GM04503 (cell line): ENCODE results near the gene BLOC1S4.

Source experiments
- DNase-seq: peaks from one replicate; pipeline ENCODE4 v3.0.0-alpha.2; 2012; ENCODE audit warnings: low read depth

Gene BLOC1S4

DNA sequence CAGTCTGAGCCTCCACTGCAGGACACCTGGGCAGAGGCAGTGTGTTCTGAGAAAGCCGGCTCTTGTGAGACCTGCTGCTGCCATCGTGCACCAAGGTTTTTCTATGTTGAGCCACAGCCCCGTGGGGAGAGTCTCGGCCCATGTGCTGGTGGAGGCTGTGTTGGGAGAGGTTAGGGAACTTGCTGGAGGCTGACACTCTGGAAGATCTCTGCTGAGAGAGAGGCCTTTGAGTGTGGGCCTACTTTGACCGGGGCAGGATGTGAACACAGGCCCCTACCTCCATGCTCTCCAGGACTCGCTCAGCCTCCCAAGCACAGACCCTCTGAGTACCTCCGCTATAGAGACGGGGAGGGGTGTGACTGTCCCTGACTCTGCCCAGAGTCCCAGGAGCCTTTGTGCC is 23.6 kb upstream of the BLOC1S4 start:
- no peak for DNase-seq

DNA sequence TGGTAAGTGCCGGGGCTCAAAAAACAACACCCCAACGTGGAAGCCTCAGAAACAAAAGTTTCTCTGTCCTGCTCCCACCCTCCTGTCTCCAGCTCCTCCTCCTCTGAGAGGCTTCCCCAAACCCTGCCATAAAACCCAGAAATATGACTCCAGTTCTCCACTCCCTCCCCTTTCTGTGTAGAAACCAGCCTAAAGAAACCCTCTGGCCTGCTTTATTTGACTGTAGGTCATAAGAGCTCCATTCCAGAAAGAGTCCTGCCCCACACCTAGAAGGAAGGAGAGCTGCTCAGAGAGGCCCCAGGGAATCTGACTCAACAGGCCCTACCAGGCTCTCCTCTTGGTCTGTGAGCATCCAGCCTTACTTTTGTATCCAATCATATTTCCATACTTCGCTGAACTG is 23.2 kb upstream of the BLOC1S4 start:
- DNase-seq, result no peak

DNA sequence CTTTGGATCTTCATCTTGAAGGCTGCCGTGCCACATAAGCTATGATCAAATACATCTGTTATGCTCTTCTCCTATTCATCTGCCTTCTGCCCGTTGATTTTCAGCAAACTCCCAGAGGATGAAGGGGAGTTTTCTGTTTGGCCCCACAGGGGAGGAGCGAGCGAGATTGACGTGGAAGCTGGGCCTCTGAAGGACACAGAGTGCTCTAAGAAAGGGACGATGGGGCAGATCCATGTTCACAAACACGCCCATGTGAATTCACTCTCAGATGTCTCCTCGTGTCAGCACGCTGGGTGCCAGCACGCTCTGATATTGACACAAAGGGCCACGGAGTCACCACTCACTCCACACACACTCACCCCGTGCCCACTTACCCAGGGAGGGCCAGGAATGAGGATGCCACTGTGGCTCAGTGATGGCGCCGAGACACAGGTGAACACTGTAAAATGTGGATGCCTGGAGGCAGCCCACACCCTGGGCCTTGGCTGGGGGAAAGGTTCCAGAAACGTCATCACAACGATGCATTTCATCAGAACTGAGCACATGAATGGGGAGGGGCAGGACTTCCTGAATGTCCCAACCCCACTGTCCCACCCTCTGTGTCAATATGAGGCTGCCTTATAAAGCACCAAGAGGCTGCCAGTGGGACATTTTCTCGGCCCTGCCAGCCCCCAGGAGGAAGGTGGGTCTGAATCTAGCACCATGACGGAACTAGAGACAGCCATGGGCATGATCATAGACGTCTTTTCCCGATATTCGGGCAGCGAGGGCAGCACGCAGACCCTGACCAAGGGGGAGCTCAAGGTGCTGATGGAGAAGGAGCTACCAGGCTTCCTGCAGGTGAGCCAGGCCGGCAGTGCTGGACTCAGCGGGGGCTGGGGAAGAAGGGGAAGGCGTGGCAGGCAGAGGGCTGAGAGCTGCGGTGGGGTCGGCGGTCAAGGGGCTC is 22.5 kb upstream of the BLOC1S4 start, which contains the start of gene S100P:
TSS of gene S100P (plus strand) at position 648 of the 946 bp plus-strand sequence. CDS start at position 703, 55 bp downstream.
- no peak for DNase-seq

DNA sequence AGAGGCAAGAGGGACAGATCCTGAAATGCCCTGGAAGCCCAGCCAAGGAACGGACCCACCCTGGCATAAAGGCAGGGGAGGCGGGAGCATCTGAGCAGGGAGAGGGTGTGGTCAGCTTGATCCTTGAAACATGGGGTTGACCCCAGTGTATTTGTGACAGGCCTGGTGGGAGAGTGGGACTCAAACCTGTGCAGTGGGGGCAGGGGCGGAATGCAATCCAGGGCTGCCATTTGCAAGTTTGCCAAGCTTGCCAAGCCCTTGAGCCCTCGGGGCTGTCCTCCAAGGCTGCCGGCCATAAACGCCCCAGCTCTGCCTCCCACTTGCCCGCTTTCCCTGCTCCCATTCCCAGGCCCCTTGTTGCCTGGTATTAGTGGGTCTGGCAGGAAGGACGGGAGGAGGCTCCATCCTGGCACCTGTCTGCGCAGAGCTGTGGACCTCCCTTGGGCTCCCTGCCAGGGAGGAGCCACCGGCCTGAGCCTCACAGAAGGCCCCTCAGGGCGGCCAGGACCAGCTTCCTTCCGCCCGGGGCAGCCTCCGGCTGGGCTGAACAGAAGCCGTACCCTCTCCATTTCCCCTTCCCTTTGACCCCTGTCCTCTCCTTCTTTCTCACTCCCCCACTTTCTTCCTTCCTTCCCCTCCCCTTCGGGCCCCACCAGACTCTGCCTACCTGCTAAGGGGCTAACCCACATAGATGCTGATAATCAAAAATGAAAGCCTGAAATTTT is 21.6 kb upstream of the BLOC1S4 start:
- DNase-seq, result no peak

DNA sequence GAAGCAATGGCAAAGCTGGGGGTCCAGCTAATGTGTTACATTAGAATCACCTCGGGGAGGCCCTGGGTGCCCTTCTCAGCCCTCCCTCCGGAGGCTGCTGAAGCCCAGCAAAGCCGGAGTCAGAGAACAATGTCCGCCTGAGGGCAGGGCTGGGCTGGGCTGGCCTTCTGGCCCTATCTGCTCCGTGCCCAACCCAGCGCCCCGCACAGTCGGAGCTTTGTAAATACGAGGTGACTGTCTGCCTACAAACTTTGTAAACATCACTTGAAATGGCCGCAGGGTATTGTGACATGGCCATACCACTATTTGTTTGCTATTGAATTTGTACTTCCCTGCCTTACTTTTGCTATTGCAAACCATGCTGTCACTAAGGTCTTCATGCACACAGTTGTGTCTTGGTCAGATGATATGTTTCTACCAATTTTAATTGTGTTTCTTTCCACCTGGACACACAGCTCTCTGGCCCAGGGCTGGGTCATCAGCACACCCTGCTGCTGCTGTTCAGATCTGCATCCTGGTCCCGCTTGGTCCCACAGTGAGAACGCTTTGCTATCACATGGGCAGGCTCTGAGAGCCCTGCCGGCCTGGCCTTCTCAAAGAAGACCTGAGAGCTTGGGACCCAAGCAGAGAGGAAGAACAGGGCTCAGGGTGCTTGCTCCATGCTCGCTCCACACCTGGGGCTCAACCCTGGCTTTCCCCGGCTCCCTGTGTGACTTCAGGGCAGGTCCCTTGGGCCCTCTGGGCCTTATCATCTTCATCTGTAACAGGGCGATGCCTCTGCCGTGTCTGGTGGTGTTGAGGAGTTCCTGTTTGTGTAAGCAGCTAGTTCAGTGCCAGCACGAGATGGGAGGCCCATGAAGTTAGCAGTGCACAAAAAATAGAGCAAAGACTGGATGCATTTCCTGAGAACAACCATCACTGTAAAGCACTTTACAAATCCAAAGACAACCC is 20.0 kb upstream of the BLOC1S4 start:
- no peak for DNase-seq

DNA sequence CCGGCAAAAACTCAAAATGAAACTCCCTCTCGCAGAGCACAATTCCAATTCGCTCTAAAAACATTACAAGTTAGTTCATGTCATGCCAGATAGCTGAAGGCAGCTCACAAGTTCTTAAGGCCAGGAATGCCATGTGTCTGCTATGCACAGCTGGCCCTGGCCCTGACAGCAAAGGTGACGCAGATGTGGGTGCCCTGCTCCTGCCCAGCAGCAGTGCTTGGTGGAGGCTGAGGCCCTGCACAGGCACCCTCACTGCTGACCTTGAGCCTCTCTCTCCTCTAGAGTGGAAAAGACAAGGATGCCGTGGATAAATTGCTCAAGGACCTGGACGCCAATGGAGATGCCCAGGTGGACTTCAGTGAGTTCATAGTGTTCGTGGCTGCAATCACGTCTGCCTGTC is 19.4 kb upstream of the BLOC1S4 start:
- no peak for DNase-seq

GRCh38 chr4:6697131-6697530 is 18.8 kb upstream of the BLOC1S4 start:
- DNase-seq, result no peak

DNA sequence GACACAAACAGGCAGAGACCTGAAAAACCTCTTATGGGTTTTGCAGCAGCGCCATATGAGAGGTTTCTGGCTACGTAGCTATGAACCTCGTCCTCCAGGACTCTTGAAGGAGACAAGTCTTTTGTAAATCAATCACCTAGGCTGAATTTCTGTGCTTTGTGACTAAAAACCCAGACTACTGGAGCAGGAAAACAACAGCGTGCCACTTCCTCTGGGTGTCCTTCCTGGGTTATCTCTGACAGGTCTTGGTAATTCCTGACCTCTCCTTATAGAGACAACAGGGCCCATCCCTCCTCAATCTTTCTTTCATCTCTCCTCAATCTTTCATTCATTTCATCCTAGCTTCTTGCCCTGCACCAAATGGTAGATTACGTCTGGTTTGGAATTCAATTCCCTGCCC is 16.6 kb upstream of the BLOC1S4 start:
- no peak for DNase-seq

- DNase-seq, result no peak
These were observed 16.1 kb upstream of the BLOC1S4 start for GRCh38 chr4:6699903-6700302.

GRCh38 chr4:6701371-6701770 is 14.6 kb upstream of the BLOC1S4 start:
- no peak for DNase-seq

DNA sequence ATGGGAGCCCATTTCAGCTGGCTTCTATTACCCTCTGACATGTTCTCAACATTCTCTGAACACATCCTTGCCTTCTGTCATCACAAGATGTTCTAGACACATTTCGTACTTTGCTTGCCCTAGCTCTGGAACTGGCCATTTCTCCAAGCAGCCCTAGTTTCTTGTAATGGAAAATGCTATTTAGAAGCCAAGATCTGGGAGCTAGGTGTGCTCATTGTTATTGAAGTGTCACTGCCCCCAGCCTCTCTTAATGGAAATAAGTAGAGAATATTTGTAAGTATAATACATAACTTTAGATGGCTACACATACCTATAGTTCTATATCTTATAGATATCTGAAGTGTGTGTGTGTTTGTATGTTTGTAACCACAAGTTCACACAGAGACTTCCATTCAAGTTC is 13.2 kb upstream of the BLOC1S4 start:
- no peak for DNase-seq

DNA sequence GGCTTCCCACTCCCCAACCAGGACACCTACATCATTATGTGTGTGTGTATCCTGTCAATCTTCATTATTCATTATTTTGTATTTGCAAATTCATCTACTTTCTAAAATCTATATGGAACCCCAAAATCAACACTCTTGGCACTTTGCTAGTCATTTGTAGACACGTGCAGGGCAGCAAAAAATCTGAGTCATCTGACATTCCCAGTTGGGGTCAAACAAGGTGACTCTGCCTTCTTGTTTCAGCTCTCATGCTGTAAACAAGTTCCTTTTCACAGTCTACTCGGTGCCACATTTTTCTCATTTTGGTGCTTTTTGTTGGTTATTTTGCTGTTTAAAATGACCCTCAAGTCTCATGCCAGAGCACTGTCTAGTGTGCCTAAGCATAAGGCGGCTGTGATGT is 12.2 kb upstream of the BLOC1S4 start:
- no peak for DNase-seq

GRCh38 chr4:6705646-6706045 is 10.3 kb upstream of the BLOC1S4 start:
- DNase-seq, result no peak

DNA sequence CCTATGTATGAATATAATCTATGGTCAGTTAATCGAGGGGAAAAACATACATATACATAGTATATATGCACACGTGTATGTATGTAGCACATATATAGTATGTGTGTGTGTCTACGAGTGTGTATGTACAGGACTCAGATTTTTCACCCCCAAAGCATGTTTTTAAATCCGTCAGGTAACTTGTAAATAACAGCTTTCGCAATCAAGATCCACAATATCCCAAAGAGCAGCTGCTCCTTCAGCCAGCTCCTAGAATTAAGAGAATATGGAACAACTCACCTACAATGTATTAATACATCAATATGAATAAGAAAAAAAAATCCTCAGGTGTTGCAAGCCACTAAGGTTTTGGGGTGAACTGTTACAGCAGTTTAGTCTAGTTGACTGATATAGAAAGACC is 9.8 kb upstream of the BLOC1S4 start:
- no peak for DNase-seq

- DNase-seq, result peak; percentile 80
These were observed 6.5 kb upstream of the BLOC1S4 start, which contains the start of gene MRFAP1L1 for GRCh38 chr4:6709230-6710114. Gene MRFAP1L1 (minus strand): TSS chr4:6709865. CDS start chr4:6709629, 236 bp downstream.

- DNase-seq, result no peak
These were observed 5.7 kb upstream of the BLOC1S4 start for GRCh38 chr4:6710282-6710681.

- DNase-seq, result no peak
These were observed 5.0 kb upstream of the BLOC1S4 start for GRCh38 chr4:6710996-6711395.

GRCh38 chr4:6714954-6715353 is 1.0 kb upstream of the BLOC1S4 start:
- no peak for DNase-seq

DNA sequence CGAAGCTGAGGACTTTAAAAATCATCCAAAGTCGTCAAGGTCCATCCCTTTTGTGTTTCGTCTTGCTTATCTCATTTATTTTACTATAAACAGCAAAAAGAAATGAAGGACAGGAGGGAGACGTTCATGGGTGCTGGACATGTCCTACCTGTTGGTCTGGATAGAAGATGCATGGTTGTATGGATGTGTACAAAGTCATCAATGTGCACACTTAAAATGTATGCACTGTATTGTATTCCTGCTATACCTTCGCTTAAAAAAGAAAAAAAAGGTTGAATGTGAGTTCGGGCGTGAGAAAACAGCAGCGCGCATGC is 313 bp upstream of the BLOC1S4 start:
- no peak for DNase-seq

DNA sequence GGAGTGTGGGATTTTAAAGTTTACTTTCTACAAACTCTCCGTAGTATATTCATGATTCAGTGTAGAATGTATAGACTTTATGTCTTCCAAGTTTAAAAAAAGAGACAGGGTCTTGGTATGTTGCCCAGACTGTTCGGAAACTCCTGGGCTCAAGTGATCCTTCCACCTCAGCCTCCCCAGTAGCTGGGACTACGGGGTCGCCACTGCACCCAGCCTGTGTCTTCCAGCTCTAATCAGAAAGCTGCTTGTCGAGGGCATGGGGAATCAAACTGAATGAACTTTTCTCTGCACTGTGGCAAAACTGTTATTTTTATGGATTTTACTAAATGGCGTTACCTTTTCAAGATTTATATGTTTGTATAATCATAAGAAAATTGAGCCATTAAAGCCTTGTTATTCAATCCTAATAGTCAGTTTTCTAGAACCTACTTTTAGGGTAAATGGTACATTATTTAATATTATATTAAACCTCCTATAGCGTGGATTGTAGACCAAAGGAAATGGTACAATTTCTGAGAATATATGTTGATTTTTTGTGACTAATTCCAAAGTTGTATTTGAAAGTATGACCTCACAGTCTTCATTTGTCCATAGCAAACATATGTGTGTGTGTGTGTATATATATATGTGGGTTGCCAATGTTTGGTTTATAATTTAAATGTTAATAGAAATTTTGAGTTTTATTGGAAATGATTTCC is 1.1 kb downstream of the BLOC1S4 start:
- no peak for DNase-seq
